ENCODE data around the gene PLCB3.
"Not testable (repeated sequence)": the region's sequence is repeated elsewhere in the genome, so short reads cannot be mapped to it uniquely, and the experiment has no call there.

The PLCB3 gene

DNA sequence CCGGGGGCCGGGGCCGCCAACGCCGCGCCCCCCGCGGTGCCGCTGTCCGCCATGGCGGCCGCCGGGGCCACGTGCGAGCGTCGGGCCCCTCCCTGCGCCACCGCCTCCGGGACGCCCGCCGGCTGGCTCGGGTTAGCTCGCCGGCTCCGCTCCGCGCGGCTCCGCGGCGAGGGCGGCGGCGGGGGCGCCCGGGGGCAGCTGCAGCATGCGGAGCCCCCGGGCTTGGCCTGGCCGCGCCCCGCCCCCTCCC lies 4.8 kb upstream of the PLCB3 start:
- intact Hi-C loops (cut with DNase I); DNase-seq: not testable (repeated sequence)

DNA sequence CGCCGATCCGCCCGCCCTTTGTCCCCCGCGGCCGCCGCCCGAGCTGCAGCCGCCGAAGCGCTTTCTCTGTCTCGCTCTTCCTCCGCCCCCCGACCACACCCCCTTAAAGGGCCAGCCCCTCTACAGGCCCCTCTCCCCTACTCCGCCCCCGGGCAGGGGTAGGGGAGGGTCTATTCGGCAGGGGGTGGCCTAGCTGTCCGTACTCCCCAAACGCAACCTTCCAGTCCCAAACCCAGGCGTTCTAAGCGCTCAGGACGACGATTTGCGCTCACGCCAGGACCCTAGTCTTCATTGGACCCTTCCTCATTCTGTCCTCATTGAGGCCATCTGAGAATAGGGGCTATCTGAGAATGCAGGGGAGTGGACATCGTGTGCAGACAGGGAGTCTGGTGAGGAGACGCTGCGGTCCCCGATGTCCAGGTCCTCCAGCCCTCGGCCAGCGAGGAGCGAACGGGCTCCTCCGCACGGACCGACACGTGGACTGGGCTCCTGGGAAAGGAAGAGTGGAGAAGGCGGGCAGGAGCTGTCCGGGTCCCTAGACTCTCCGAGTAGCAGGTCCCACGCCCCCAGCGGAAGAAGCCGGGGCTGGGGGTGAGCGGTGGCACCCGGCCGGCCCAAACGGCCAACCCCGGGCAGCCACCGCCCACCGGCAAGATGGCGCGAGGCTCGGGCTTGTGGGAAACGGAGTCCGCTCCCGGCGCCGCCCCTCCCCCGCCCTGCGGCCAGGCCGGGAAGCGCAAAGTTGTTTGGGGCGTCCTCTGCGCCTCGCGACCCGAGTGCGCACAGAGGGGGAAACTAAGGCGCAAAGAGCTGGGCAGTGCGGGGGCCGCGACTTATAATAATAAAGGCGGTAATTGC lies 4.2 kb upstream of the PLCB3 start, which contains the start of gene PPP1R14B:
TSS of gene PPP1R14B (minus strand) at position 73 of the 858 bp plus-strand sequence. CDS start 270 bp downstream, outside the sequence.
- intact Hi-C loops (cut with DNase I): no loop called here

DNA sequence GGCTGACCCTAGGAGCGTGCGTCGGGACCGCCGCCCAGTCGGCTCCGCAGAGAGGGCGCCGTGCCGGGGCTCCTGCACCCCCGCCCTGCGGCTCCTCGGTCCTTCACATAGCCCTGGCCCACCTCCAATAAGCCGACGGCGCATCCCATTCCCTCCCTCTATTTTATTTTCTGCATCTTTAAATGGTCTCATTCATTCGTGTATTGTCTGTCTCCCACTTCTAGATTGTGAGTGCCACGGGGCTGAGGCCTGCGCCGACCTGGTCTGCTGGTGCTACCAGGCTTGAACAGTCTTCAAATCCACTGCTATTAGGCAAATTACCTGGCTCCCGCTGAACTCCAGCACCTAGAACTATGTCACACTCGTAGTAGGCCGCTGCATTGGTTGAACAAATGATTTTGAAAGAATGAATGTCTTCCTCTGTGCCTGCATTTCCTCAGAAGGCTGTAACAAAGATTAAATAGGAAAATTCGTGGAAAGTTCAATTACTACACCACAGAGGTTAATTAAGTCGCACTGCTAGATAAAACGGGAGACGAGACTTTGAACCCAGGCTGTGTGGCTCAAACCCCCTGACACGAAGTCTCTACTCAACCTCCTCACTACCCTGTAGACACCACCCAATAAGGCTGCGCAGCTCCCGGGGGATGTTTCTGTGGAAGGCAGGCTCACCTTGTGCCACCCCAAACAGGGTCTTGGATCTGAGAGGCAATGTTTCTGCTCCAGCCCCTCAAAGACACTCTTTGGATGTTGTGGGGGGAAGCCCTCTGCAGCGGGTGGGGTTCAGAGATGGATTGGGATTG lies 3.4 kb upstream of the PLCB3 start:
- intact Hi-C loops (cut with DNase I): no loop called here
- no peak for DNase-seq

More for the DNA sequence above, 4.2 kb upstream of the PLCB3 start, which contains the start of gene PPP1R14B:
- DNase-seq: peak; percentile 52 to 94 (median 88)

DNA sequence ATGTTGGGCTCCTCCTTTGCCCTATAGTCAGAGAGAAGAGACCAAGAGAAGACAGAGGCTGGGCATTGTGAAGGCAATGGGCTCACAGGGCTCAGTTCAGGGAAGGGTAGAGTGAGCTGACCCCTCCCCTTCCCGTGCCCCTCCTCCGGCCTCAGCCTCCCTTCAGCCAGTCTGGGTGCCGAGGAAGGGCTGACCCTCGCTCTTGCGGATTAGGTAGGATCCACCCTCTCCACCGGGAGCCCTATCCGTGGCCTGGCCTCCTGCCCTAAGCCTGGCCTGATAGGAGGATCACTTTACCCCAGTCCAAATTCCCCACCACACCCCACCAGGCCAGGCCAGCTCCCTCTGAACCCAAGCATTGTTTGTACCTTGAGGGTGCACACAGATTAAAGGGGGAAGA lies 2.8 kb upstream of the PLCB3 start:
- no peak for DNase-seq
- intact Hi-C loops (cut with DNase I): no loop called here

DNA sequence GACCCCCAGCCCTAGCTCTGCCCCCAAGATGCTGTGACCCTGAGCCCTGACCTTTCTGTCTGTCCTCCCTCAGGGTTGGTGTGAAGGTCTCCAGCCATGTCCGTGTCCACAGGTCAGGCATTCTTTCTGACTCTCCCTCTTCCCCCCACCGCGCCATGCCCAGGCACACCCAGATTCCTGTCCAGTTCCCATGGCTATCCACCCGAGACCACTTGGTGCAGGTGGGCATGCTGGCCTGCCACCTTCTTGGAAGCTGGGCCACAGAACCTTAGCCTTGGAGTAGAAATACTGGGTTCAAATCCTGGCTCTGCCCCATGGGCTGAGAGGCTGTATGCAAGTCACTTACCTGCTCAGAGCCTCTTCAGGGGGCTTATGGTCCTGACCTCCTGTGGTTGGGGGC lies 2.3 kb upstream of the PLCB3 start:
- no peak for DNase-seq
- intact Hi-C loops (cut with DNase I): no loop called here

DNA sequence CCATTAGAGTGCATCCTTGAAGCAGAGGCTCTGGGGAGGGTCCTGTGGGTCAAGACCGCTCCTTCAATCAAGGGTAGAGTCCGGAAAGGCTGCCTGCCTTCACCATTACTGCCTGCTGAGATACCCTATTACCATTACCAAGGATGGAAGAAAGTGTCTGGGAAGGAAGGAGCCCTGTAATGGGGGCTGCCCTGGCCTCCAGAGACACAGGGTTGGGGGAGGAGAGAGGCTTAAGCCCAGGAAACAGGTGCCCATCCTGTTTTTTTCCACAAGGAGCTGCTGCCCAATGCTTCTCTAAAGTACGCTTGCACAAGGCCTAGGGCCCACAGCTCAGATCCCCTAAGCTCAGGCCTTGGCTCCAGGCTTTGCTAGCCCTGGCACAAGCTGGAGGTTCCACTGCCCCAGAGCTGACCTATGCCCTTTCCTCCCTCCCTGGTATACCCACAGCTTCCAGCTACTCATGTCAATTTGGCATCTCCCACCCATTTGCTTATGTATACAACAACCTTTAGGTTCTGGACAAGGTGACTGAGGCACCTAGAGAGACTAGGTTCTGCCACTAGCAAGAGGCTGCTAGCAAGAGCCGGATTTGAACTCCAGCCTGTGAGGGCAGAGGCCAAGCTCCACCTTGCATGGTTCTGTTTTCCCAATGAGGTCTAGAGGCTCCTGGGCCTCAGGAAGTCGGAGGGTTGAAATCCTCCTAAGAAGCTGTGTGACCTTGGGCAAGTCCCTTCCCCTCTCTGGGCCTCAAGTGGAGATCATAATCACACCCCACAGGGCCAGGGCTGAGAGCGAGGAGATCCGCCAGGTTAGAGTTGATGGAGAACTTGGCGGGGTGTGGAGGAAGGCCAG lies 1.5 kb upstream of the PLCB3 start:
- intact Hi-C loops (cut with DNase I): no loop called here

DNA sequence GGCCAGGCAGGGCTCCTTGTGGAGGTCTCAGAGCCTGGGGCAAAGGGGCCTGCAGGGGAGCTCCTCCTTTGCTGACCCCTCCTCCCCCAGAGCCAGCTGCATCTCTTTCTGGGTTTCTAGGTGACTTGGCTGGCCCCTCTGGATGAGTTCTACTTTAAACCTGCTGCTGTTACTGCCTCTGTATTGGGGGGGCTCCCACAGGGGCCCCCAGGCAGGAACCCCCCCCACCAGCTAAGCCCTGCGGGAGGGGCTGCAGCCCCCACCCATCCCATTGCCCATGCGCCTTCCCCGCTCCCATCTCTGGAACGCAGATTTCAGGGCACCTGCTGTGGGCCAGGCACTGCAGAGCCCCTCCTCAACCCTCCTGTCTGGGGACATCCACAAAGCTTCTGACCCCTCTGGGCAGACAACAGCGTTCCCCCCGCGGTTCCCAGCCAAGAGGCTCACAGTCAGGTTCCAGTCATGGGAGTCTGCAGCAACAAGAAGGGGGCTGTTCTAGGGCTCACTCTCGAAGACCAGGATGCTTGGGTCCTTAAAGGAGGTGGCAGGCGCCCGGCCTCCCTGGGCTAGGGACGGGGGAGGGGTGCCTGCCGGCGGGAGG lies 815 bp upstream of the PLCB3 start:
- intact Hi-C loops (cut with DNase I): no loop called here
- DNase-seq: no peak

More for the DNA sequence above, 1.5 kb upstream of the PLCB3 start:
- DNase-seq: no peak

DNA sequence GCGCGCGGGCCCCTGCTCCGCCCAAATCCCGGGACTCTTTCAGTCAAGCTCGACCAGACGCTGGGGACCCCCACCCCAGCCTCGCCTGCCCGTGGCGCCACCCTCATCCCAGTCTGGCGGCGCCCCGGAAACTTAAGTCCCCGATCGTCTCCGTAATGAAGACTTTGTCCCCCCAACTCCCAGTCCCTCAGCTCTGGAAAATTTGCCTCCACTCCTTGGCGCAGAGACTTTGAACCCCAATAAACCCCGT lies 348 bp downstream of the PLCB3 start:
- DNase-seq: no peak
- intact Hi-C loops (cut with DNase I): no loop called here

DNA sequence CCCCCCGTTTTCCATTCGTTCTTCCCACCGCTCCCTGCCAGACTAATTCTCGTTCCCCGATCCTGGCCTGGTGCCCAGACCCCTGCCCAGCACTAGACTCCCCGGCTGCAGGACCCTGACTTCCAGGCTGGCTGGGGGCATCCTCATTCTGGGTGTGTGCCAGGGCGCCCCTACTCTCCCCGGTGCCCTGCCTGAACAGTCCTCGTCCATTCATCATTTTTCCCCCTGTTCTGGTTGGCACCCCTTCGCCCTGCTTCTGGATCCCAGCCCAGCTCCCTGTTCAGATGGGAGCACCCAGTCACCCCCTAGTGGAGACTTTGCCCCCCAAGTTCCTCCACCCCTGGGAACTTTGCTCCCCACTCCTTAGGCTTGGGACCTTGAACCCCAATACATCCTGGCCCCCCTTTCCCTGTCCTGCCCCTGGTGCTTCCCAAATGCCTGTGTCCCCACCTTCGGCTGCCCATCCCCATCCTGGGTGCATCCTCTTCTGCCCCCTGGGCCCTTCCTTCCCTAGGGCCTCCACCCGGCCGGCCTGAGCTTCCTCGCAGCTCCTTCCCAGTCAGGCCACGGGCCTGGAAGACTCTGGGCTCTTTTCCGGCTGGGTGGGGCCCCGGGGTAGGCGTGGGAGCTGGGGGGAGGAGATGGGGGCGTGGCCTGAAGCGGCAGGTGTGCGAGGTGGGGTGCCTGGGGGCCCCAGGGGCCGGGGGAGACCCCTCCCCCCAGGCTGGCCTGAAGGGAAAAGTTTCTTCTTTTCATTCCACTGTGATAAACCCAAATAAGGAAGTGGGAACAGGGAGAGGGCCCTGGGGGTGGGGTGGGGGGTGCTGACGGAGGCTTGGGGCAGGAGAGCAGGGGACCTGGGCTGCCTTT lies 908 bp downstream of the PLCB3 start:
- DNase-seq: peak in 1 of 42 donors; percentile 39
- intact Hi-C loops (cut with DNase I): no loop called here

DNA sequence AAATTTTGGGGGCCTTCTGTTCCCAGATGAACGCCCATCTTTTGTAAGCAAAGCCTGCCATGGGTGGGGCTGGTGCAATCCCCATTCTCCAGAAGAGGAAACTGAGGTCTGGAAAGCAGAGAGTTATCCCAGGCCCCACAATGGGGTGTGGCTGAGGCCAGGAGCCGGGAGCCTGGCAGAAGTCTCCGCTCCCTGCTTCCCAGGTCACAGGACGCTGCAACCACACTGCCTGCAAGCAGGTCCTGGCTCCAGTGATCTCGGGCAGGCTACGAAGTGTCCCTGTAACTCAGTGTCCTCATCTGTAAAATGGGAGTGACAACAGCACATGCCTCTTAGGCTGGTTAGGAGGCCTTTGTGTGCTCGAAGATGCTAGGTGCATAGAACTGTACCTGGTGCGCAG lies 1.7 kb downstream of the PLCB3 start:
- intact Hi-C loops (cut with DNase I): no loop called here
- DNase-seq: no peak

DNA sequence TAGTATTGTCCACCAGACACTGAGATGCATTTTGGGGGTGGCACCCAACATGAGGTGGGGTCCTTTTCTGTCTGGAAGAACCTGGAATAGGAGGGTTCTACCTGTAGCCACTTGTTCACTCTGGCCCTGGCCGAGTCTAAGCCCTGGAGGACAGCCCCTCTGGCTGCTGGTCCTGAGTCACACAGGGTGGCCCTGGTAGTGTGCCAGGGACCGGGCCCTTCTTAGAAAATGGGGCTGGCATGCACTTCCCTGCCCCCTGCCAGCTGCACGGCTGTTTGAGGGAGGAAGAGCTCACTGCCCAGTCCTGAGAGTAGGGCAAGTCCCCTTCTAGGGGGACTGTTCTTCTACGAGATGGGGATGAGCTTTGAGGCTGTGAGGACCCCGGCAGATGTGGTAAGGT lies 2.2 kb downstream of the PLCB3 start:
- peak in 22 of 42 donors; percentile 41 to 80 (median 61) for DNase-seq
- intact Hi-C loops (cut with DNase I): no loop called here

DNA sequence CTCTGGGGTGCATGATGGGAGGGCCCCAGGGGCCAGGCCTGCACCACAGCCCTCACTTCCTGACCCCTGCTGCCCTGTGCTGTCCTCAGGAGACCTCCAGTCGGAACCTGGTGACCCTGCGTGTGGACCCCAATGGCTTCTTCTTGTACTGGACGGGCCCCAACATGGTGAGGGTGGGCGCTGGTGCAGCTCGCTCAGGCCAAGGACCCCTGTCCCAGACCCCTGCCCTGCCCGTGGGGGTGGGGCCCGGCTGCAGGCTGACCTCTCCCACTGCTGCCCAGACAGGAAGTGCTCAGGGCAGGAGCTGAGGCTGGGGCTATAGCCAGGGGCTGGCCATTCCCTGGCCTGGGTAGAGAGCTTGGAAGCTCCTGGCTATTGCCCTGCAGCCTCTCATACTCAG lies 3.0 kb downstream of the PLCB3 start:
- DNase-seq: no peak
- intact Hi-C loops (cut with DNase I): no loop called here

DNA sequence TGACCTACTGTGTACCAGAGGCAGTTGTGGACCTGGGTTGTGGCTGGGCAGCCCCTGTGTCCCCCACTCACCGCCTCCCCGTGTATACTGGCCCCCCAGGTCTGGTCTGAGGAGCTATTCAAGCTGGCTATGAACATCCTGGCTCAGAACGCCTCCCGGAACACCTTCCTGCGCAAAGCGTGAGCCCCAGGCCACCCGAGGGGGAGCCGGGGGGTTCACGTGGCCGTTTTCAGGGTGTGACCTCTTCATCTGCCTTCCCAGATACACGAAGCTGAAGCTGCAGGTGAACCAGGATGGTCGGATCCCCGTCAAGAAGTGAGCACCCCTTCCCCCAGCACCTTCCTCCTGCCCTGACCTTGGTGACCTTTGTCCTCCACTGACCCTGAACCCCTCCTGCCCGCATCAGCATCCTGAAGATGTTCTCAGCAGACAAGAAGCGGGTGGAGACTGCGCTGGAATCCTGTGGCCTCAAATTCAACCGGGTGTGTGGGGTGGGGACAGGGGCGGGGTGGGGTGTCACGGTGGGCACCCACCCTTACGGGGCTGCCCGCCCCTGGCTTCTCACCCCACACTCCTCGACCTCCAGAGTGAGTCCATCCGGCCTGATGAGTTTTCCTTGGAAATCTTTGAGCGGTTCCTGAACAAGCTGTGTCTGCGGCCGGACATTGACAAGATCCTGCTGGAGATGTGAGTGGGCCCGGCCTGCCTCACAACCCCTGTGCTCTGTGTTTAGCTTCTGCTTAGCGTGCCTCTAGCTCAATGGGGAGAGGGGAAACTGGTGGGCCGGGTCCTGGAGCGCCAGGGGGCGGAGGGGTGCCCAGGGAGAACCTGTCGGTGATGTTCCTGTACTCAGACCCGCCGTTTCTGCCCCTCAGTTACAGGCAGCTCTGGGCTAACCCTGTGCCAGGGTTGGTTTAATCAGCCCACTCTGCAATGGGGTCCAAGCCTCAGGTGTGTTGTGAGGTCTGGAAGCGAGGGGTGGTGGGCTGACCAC lies 4.1 kb downstream of the PLCB3 start:
- DNase-seq: no peak
- intact Hi-C loops (cut with DNase I): no loop called here

DNA sequence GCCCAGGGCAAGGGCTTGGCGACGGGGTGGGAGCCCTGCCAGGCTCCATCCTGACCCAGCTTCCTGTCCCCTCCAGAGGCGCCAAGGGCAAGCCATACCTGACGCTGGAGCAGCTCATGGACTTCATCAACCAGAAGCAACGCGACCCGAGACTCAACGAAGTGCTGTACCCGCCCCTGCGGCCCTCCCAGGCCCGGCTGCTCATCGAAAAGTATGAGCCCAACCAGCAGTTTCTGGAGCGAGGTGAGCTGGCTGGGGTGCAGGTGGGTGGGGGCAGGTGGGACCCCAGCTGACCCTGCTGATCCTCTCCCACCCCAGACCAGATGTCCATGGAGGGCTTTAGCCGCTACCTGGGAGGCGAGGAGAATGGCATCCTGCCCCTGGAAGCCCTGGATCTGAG lies 5.0 kb downstream of the PLCB3 start:
- intact Hi-C loops (cut with DNase I): no loop called here

DNA sequence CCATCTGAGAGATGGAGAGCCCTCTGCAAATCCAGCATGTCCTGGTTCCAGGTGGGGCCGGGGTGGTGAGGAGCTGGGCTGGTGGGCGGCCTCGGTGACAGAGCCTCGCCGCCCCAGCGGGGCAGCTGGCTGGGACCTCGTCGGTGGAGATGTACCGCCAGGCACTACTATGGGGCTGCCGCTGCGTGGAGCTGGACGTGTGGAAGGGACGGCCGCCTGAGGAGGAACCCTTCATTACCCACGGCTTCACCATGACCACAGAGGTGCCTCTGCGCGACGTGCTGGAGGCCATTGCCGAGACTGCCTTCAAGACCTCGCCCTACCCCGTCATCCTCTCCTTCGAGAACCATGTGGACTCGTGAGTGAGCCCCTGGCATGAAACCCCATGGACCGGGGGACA lies 7.0 kb downstream of the PLCB3 start:
- no peak for DNase-seq
- intact Hi-C loops (cut with DNase I): no loop called here

More for the DNA sequence above, 5.0 kb downstream of the PLCB3 start:
- DNase-seq: no peak

DNA sequence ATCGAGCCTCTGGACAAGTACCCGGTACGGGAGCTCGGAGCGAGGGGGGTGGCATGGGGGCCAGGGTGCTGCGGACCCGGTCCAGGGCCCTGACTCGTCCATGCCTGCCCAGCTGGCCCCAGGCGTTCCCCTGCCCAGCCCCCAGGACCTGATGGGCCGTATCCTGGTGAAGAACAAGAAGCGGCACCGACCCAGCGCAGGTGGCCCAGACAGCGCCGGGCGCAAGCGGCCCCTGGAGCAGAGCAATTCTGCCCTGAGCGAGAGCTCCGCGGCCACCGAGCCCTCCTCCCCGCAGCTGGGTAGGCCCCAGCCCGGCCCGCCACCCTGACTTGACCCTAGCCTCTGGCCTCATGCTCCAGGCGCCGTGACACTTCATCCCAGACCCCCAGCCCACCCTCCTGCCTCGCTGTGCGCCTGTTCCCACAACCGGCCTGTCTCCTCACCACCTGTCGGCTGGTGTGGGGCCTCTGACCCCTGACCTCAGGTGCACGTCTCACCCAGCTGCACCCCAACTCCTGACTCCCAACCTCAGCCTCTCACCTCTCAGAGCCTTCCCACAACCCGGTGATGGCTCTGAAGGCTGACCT lies 7.7 kb downstream of the PLCB3 start:
- intact Hi-C loops (cut with DNase I): no loop called here
- DNase-seq: no peak

DNA sequence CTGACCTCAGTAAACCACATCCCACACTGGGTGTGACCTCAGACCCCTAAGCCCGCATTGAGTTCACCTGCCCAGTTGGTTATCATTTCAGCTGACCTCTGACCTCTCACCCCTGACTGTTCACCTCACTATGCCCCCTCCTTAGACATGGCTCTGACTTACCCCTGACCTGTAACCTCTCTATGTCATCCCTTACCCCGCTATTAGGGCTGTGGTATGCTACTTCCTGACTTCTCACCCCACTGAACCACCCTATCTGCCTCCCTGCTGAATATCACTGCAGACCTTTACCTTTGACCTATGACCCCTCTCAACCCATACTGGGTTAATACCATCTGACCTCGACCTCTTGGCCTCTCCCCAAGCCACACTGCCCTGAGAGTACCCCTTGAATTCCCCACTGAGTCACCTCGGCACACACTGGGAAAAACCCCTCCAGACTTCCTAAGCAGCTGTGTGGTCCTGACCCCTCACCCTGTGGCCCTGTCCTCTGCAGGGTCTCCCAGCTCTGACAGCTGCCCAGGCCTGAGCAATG lies 8.3 kb downstream of the PLCB3 start:
- DNase-seq: no peak
- intact Hi-C loops (cut with DNase I): no loop called here
